Measurements from ENCODE around the gene CNTNAP2. TPM values are rescaled to one million over a fixed set of nuclear protein-coding genes. Genes with fewer than 3 reads are reported as not detected.

Gene CNTNAP2
- total RNA-seq, 4 donors from 2014 or later = 0.25 to 0.89 (median 0.30) TPM; not detected in 1

- Histone ChIP-seq H3K36me3 (no peaks in the 10 kb centered on the region), H3K4me3 (no peak overlapping the region), H3K27me3 (no peaks in the 10 kb centered on the region), H3K4me1 (no peaks in the 10 kb centered on the region), H3K27ac (no peak overlapping the region), H3K9me3 (no peaks in the 10 kb centered on the region)
- no peak for DNase-seq (ENCODE audit: low spot score in 2 of 2)
- TF ChIP-seq, protein P1, sequence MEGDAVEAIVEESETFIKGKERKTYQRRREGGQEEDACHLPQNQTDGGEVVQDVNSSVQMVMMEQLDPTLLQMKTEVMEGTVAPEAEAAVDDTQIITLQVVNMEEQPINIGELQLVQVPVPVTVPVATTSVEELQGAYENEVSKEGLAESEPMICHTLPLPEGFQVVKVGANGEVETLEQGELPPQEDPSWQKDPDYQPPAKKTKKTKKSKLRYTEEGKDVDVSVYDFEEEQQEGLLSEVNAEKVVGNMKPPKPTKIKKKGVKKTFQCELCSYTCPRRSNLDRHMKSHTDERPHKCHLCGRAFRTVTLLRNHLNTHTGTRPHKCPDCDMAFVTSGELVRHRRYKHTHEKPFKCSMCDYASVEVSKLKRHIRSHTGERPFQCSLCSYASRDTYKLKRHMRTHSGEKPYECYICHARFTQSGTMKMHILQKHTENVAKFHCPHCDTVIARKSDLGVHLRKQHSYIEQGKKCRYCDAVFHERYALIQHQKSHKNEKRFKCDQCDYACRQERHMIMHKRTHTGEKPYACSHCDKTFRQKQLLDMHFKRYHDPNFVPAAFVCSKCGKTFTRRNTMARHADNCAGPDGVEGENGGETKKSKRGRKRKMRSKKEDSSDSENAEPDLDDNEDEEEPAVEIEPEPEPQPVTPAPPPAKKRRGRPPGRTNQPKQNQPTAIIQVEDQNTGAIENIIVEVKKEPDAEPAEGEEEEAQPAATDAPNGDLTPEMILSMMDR (IDR thresholded peaks at IDR 0.05) = no peak
- TF ChIP-seq POLR2A (IDR thresholded peaks at IDR 0.05) (no peak), POLR2AphosphoS5 (IDR thresholded peaks at IDR 0.05) (no peak), EP300 (IDR thresholded peaks at IDR 0.05) (no peak)
- 68% methylated on average over 8 of the region's 8 CpGs for WGBS
Observed at GRCh38 chr7:146126767-146127509, 10.3 kb downstream of the CNTNAP2 start.

GRCh38 chr7:146129296-146129695 lies 12.7 kb downstream of the CNTNAP2 start:
- Histone ChIP-seq H3K9me3 (no peaks in the 10 kb centered on the region), H3K4me1 (no peaks in the 10 kb centered on the region), H3K27ac (no peak overlapping the region), H3K36me3 (no peaks in the 10 kb centered on the region), H3K27me3 (no peaks in the 10 kb centered on the region), H3K4me3 (no peak overlapping the region)
- no peak for DNase-seq (ENCODE audit: low spot score in 2 of 2)
- WGBS = 26% methylated on average over 1 of the region's 1 CpG
- TF ChIP-seq, protein P1 (IDR thresholded peaks at IDR 0.05) = no peak
- no peak for TF ChIP-seq POLR2AphosphoS5 (IDR thresholded peaks at IDR 0.05)
- TF ChIP-seq POLR2A (IDR thresholded peaks at IDR 0.05) = no peak
- no peak for TF ChIP-seq EP300 (IDR thresholded peaks at IDR 0.05)

- TF ChIP-seq POLR2A (IDR thresholded peaks at IDR 0.05) (no peak), POLR2AphosphoS5 (IDR thresholded peaks at IDR 0.05) (no peak), EP300 (IDR thresholded peaks at IDR 0.05) (no peak)
- TF ChIP-seq, protein P1 (IDR thresholded peaks at IDR 0.05) = no peak
- Histone ChIP-seq H3K4me1 (no peaks in the 10 kb centered on the region), H3K9me3 (no peaks in the 10 kb centered on the region), H3K27ac (no peak overlapping the region), H3K4me3 (no peak overlapping the region), H3K27me3 (no peaks in the 10 kb centered on the region), H3K36me3 (no peaks in the 10 kb centered on the region)
- 92% methylated on average over 9 of the region's 9 CpGs for WGBS
- no peak for DNase-seq (ENCODE audit: low spot score in 2 of 2)
Observed at GRCh38 chr7:146129997-146130396, 13.4 kb downstream of the CNTNAP2 start.

DNA sequence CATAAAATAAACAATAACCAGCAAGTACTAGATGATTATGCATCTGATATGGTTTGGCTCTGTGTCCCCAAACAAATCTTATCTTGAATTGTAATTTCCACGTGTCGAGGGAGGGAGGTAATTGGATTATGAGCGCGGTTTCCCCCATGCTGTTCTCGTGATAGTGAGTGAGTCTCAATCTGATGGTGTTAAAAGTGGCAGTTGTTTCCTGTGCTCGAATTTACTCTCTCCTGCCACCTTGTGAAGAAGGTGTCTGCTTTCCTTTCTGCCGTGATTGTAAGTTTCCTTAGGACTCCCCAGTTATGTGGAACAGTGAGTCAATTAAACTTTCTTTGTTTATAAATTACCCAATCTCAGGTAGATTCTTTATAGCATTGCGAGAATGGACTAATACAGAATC lies 15.1 kb downstream of the CNTNAP2 start:
- no peaks in the 10 kb centered on the region for H3K4me1 ChIP-seq
- no peaks in the 10 kb centered on the region for H3K27me3 ChIP-seq
- no peak overlapping the region for H3K4me3 ChIP-seq
- no peak for TF ChIP-seq POLR2A (IDR thresholded peaks at IDR 0.05)
- TF ChIP-seq, protein P1 (IDR thresholded peaks at IDR 0.05) = no peak
- TF ChIP-seq POLR2AphosphoS5 (IDR thresholded peaks at IDR 0.05) = no peak
- no peak for TF ChIP-seq EP300 (IDR thresholded peaks at IDR 0.05)
- DNase-seq (ENCODE audit: low spot score in 2 of 2) = no peak
- H3K9me3 ChIP-seq = no peaks in the 10 kb centered on the region
- no peaks in the 10 kb centered on the region for H3K36me3 ChIP-seq
- H3K27ac ChIP-seq = no peak overlapping the region
- WGBS = 76% methylated on average over 8 of the region's 8 CpGs

DNA sequence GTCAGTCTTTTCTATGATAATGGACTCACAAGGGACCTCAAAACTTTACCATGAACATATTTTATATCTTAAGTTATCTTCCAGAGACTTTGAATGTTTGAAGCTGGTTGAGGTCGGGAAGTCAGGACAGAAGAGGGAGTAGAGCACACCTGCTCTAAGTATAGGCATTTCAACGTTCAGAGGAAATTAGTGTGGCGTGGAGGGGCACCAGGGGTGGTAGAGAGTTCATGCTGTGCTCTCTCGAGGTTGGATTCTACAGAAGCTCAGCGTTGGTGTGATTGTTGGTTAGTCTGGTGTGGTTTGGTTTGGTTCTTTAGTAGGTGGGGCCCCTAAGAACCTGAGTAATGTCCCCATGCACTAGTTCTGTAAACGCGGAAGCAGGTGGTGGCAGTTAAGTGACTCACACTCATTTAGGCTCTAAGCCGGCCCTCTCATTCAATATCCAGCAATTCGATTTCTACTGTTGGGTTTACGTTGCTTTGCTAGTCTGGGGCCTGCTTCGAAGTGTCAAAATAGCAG lies 19.8 kb downstream of the CNTNAP2 start:
- Histone ChIP-seq H3K36me3 (no peaks in the 10 kb centered on the region), H3K27me3 (no peaks in the 10 kb centered on the region), H3K9me3 (no peaks in the 10 kb centered on the region), H3K4me3 (no peak overlapping the region), H3K4me1 (no peaks in the 10 kb centered on the region), H3K27ac (no peak overlapping the region)
- no peak for DNase-seq (ENCODE audit: low spot score in 2 of 2)
- 76% methylated on average over 11 of the region's 11 CpGs for WGBS
- TF ChIP-seq POLR2A (IDR thresholded peaks at IDR 0.05) = no peak
- TF ChIP-seq EP300 (IDR thresholded peaks at IDR 0.05) = no peak
- TF ChIP-seq POLR2AphosphoS5 (IDR thresholded peaks at IDR 0.05) = no peak
- TF ChIP-seq, protein P1 (IDR thresholded peaks at IDR 0.05) = no peak

Data from suprapubic skin (tissue), 4 donors.